Thyroid gland (tissue), 4 donors: ENCODE results near the gene KRT79. TPM values are rescaled to one million over a fixed set of nuclear protein-coding genes. Genes with fewer than 3 reads are reported as not detected.

Source experiments
- DNase-seq, 2 donors: peaks; one replicate each; pipeline ENCODE4 v3.0.0-alpha.2; 2019
- H3K27ac ChIP-seq, 3 donors: fragments of 200-600 bp; sonication (generic); 1 replicate in 2 of 3; 2 replicates in 1 of 3; pipeline ENCODE4 v1.5.1; 2016 to 2019; ENCODE audit warnings: mild to moderate bottlenecking in 1 of 3, moderate library complexity in 1 of 3
- H3K27me3 ChIP-seq: fragments of 200-600 bp; sonication (generic); one replicate; pipeline ENCODE4 v1.5.1; 2019
- H3K36me3 ChIP-seq, 2 donors: fragments of 200-600 bp; sonication (generic); one replicate each; pipeline ENCODE4 v1.5.1; 2016 to 2019
- H3K4me1 ChIP-seq, 2 donors: fragments of 200-600 bp; sonication (generic); one replicate each; pipeline ENCODE4 v1.5.1; 2017 to 2019
- H3K4me3 ChIP-seq, 3 donors: fragments of 200-600 bp; sonication (generic); replicated peaks in 1 of 3; 1 replicate in 2 of 3; 2 replicates in 1 of 3; pipeline ENCODE4 v1.5.1; 2016; ENCODE audit warnings: mild to moderate bottlenecking in 1 of 3
- H3K9me3 ChIP-seq: fragments of 200-600 bp; sonication (generic); one replicate; pipeline ENCODE4 v1.5.1; 2017
- CTCF ChIP-seq, 6 experiments: fragments of 200-600 bp in 3 of 6; fragments of 450-650 bp in 3 of 6; sonication (generic) in 3 of 6; IDR thresholded peaks; one replicate each; pipeline ENCODE4 v1.5.1; 2016 to 2019; ENCODE audit warnings: antibody characterized with exemption in 6 of 6, mild to moderate bottlenecking in 2 of 6, inconsistent platforms in 1 of 6, moderate library complexity in 1 of 6
- POLR2A ChIP-seq, 2 donors: fragments of 450-650 bp; IDR thresholded peaks; one replicate each; pipeline ENCODE4 v1.6.1; 2017; ENCODE audit warnings: antibody characterized with exemption in 2 of 2, mild to moderate bottlenecking in 2 of 2, moderate library complexity in 1 of 2
- WGBS, 2 donors: methylation state at CpG; one replicate each; pipeline ENCODE4 v1.1.5; 2017; 5-methylcytosine and 5-hydroxymethylcytosine counted together
- intact Hi-C: fragments of 100-400 bp; cut with DNase I; formaldehyde crosslinking; loops from one replicate; pipeline ENCODE4 v1.15.1; 2023
- total RNA-seq, 4 donors: library from RNA; depleted of rRNA; stranded (reverse); fragments of >200 nt; gene quantifications; one replicate each; pipeline ENCODE4 v1.2.3, GENCODE V29; 2016

KRT79 gene
- total RNA-seq, 4 donors from 2014 or later: not detected

- TF ChIP-seq POLR2A (IDR thresholded peaks at IDR 0.05) (no peak), CTCF (IDR thresholded peaks at IDR 0.05) (no peak)
- intact Hi-C loops: loop anchor here (10.0 kb wide), 1 partner anchor 72 kb away; the partner anchor contains the start of gene KRT76
- DNase-seq: no peak
- no peak overlapping the region for H3K4me3 ChIP-seq
- H3K27ac ChIP-seq: no peak overlapping the region
- no peaks in the 10 kb centered on the region for H3K27me3 ChIP-seq
- H3K9me3 ChIP-seq: no peaks in the 10 kb centered on the region
- H3K36me3 ChIP-seq: no peaks in the 10 kb centered on the region
- 80 to 84% methylated on average over 8 of the region's 8 CpGs for WGBS, 2 donors
- H3K4me1 ChIP-seq: peaks cover 13 to 25% of the 10 kb centered on the region in 2 donors
These were observed 12.4 kb upstream of the KRT79 start for GRCh38 chr12:52846356-52846970.

- no peaks in the 10 kb centered on the region for H3K27me3 ChIP-seq
- no peak for TF ChIP-seq POLR2A (IDR thresholded peaks at IDR 0.05)
- TF ChIP-seq CTCF (IDR thresholded peaks at IDR 0.05): no peak
- WGBS, 2 donors: 90 to 94% methylated on average over 1 of the region's 1 CpG
These were observed 11.8 kb upstream of the KRT79 start for GRCh38 chr12:52845946-52846345.

GRCh38 chr12:52844386-52844785 is 10.3 kb upstream of the KRT79 start:
- Histone ChIP-seq H3K27me3 (no peaks in the 10 kb centered on the region), H3K4me3 (no peak overlapping the region), H3K36me3 (no peaks in the 10 kb centered on the region), H3K27ac (no peak overlapping the region), H3K9me3 (no peaks in the 10 kb centered on the region), H3K4me1 (peaks cover 13 to 25% of the 10 kb centered on the region in 2 donors)
- 80 to 93% methylated on average over 1 to 11 of the region's 11 CpGs for WGBS, 2 donors
- TF ChIP-seq POLR2A (IDR thresholded peaks at IDR 0.05) (no peak), CTCF (IDR thresholded peaks at IDR 0.05) (no peak)
- DNase-seq: no peak
- intact Hi-C loops: loop anchor here (10.0 kb wide), 1 partner anchor 70 kb away; the partner anchor contains the start of gene KRT76

More at GRCh38 chr12:52845946-52846345, 11.8 kb upstream of the KRT79 start:
- no peak overlapping the region for H3K27ac ChIP-seq
- intact Hi-C loops: loop anchor here (10.0 kb wide), 1 partner anchor 71 kb away; the partner anchor contains the start of gene KRT76
- peaks cover 13 to 25% of the 10 kb centered on the region in 2 donors for H3K4me1 ChIP-seq
- no peak overlapping the region for H3K4me3 ChIP-seq
- H3K9me3 ChIP-seq: no peaks in the 10 kb centered on the region
- DNase-seq: no peak
- no peaks in the 10 kb centered on the region for H3K36me3 ChIP-seq

- intact Hi-C loops: loop anchor here (10.0 kb wide), 1 partner anchor 65 kb away; the partner anchor contains the start of gene KRT76
- 81 to 83% methylated on average over 17 to 18 of the region's 18 CpGs for WGBS, 2 donors
- H3K4me3 ChIP-seq: no peak overlapping the region
- H3K4me1 ChIP-seq: no peaks in the 10 kb centered on the region
- no peak overlapping the region for H3K27ac ChIP-seq
- H3K9me3 ChIP-seq: no peaks in the 10 kb centered on the region
- no peaks in the 10 kb centered on the region for H3K27me3 ChIP-seq
- DNase-seq: no peak
- TF ChIP-seq POLR2A (IDR thresholded peaks at IDR 0.05) (no peak), CTCF (IDR thresholded peaks at IDR 0.05) (no peak)
- H3K36me3 ChIP-seq: no peaks in the 10 kb centered on the region
These were observed 5.5 kb upstream of the KRT79 start for GRCh38 chr12:52839436-52840105.
